ENCODE results near the gene HKDC1. TPM values are rescaled to one million over a fixed set of nuclear protein-coding genes. Genes with fewer than 3 reads are reported as not detected.
"Not testable (repeated sequence)": the region's sequence is repeated elsewhere in the genome, so short reads cannot be mapped to it uniquely, and the experiment has no call there.

The HKDC1 gene
- total RNA-seq, 1 donor from 2014 or later: 0.58 TPM

GRCh38 chr10:69240455-69240854, 20.3 kb downstream of the HKDC1 start:
- no peak for DNase-seq (ENCODE audit: extremely low read depth, low read depth, low spot score)

- DNase-seq (ENCODE audit: extremely low read depth, low read depth, low spot score): no peak
Measured at GRCh38 chr10:69241575-69241974, 21.4 kb downstream of the HKDC1 start.

GRCh38 chr10:69242040-69242851, 22.1 kb downstream of the HKDC1 start:
- no peak for DNase-seq (ENCODE audit: extremely low read depth, low read depth, low spot score)

- DNase-seq (ENCODE audit: extremely low read depth, low read depth, low spot score): no peak
Measured at GRCh38 chr10:69242852-69243212, 22.7 kb downstream of the HKDC1 start.

GRCh38 chr10:69243817-69244216, 23.7 kb downstream of the HKDC1 start:
- DNase-seq (ENCODE audit: extremely low read depth, low read depth, low spot score): no peak

GRCh38 chr10:69246036-69246435, 25.9 kb downstream of the HKDC1 start:
- no peak for DNase-seq (ENCODE audit: extremely low read depth, low read depth, low spot score)

GRCh38 chr10:69246581-69247312, 26.6 kb downstream of the HKDC1 start:
- no peak for DNase-seq (ENCODE audit: extremely low read depth, low read depth, low spot score)

- DNase-seq (ENCODE audit: extremely low read depth, low read depth, low spot score): no peak
Measured at GRCh38 chr10:69247313-69247710, 27.2 kb downstream of the HKDC1 start.

- no peak for DNase-seq (ENCODE audit: extremely low read depth, low read depth, low spot score)
Measured at GRCh38 chr10:69248117-69248730, 28.1 kb downstream of the HKDC1 start.

- DNase-seq (ENCODE audit: extremely low read depth, low read depth, low spot score): no peak
Measured at GRCh38 chr10:69250041-69250440, 29.9 kb downstream of the HKDC1 start.

- not testable (repeated sequence) for DNase-seq (ENCODE audit: extremely low read depth, low read depth, low spot score)
Measured at GRCh38 chr10:69251417-69251816, 31.3 kb downstream of the HKDC1 start.

- DNase-seq (ENCODE audit: extremely low read depth, low read depth, low spot score): no peak
Measured at GRCh38 chr10:69253171-69253570, 33.0 kb downstream of the HKDC1 start.

- DNase-seq (ENCODE audit: extremely low read depth, low read depth, low spot score): no peak
Measured at GRCh38 chr10:69254877-69255276, 34.7 kb downstream of the HKDC1 start.

- DNase-seq (ENCODE audit: extremely low read depth, low read depth, low spot score): no peak
Measured at GRCh38 chr10:69259547-69260243, 39.6 kb downstream of the HKDC1 start.

GRCh38 chr10:69261184-69261583, 41.1 kb downstream of the HKDC1 start:
- no peak for DNase-seq (ENCODE audit: extremely low read depth, low read depth, low spot score)

- DNase-seq (ENCODE audit: extremely low read depth, low read depth, low spot score): no peak
Measured at GRCh38 chr10:69262292-69262751, 42.2 kb downstream of the HKDC1 start.

- no peak for DNase-seq (ENCODE audit: extremely low read depth, low read depth, low spot score)
Measured at GRCh38 chr10:69265521-69265920, 45.4 kb downstream of the HKDC1 start.

GRCh38 chr10:69268761-69269416, 48.8 kb downstream of the HKDC1 start:
- DNase-seq (ENCODE audit: extremely low read depth, low read depth, low spot score): no peak

- DNase-seq (ENCODE audit: extremely low read depth, low read depth, low spot score): no peak
Measured at GRCh38 chr10:69269761-69270160, 49.6 kb downstream of the HKDC1 start.

GRCh38 chr10:69270990-69271389, 50.9 kb downstream of the HKDC1 start:
- DNase-seq (ENCODE audit: extremely low read depth, low read depth, low spot score): no peak
